Tibial nerve (tissue), 4 donors: ENCODE measurements around the gene SYNPO. TPM values are rescaled to one million over a fixed set of nuclear protein-coding genes. Genes with fewer than 3 reads are reported as not detected.

ENCODE experiments used
- DNase-seq, 2 donors: peaks; one replicate each; pipeline ENCODE4 v3.0.0-alpha.2; 2019; ENCODE audit warnings: low spot score in 2 of 2
- H3K27ac ChIP-seq, 4 donors: fragments of 200-600 bp; sonication (generic) in 3 of 4; one replicate each; pipeline ENCODE4 v1.5.1; 2017 to 2019; ENCODE audit warnings: mild to moderate bottlenecking in 1 of 4
- H3K27me3 ChIP-seq, 2 donors: fragments of 200-600 bp; sonication (generic) in 1 of 2; one replicate each; pipeline versions ENCODE4 v1.5.1 to v1.6.0; 2017 to 2019
- H3K36me3 ChIP-seq, 3 donors: fragments of 200-600 bp; sonication (generic); one replicate each; pipeline ENCODE4 v1.5.1; 2018 to 2019
- H3K4me1 ChIP-seq, 4 donors: fragments of 200-600 bp; sonication (generic) in 3 of 4; one replicate each; pipeline ENCODE4 v1.5.1; 2017 to 2019
- H3K4me3 ChIP-seq, 4 donors: fragments of 200-600 bp; sonication (generic) in 3 of 4; one replicate each; pipeline ENCODE4 v1.5.1; 2017 to 2019; ENCODE audit warnings: mild to moderate bottlenecking in 1 of 4, moderate library complexity in 1 of 4
- H3K9me3 ChIP-seq, 4 donors: fragments of 200-600 bp; sonication (generic) in 3 of 4; one replicate each; pipeline ENCODE4 v1.5.1; 2017 to 2019
- EP300 ChIP-seq, 2 donors: sonication (generic); formaldehyde crosslinking; IDR thresholded peaks; one replicate each; pipeline ENCODE4 v1.6.1; 2017; ENCODE audit warnings: antibody characterized with exemption in 2 of 2, mild to moderate bottlenecking in 1 of 2
- POLR2A ChIP-seq, 2 donors: fragments of 450-650 bp; IDR thresholded peaks; one replicate each; pipeline ENCODE4 v1.6.1; 2017; ENCODE audit warnings: antibody characterized with exemption in 2 of 2, mild to moderate bottlenecking in 2 of 2, moderate library complexity in 2 of 2
- WGBS, 2 donors: methylation state at CpG; one replicate each; pipeline ENCODE4 v1.1.5; 2018; 5-methylcytosine and 5-hydroxymethylcytosine counted together
- total RNA-seq, 4 donors: library from RNA; depleted of rRNA; stranded (reverse); fragments of >200 nt; gene quantifications; one replicate each; pipeline ENCODE4 v1.1.0, GENCODE V29; 2016
- TF ChIP-seq, protein P1 (sequence below), 5 experiments: fragments of 200-600 bp in 3 of 5; fragments of 450-650 bp in 2 of 5; sonication (generic) in 3 of 5; IDR thresholded peaks; one replicate each; pipeline ENCODE4 v1.5.1; 2016 to 2019; ENCODE audit warnings: antibody characterized with exemption in 5 of 5, mild to moderate bottlenecking in 3 of 5, moderate library complexity in 2 of 5

The SYNPO gene
- total RNA-seq, 4 donors from 2014 or later: 58.4 to 71.5 (median 63.5) TPM

DNA sequence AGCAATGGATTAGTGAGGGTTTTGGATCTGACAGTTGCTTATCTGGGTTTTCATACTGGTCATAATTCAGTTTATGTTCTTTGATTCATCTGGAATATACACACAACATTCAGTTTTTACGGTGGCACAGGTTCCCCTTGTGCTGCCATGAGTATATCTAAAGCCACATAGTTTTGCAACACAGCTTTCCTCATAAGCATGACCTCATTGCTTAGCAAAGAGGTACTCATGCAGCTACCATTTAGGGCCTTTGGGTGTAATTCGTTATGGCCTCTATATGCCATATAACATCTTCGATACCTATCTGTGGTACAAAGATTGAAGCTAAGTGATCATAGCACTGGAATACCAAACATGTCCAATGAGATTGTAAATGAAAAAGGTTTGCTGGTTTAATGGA is 63.3 kb downstream of the SYNPO start:
- peaks cover 0 to 20% (median 8%) of the 10 kb centered on the region in 4 donors for H3K4me1 ChIP-seq
- 78 to 89% methylated on average over 3 of the region's 3 CpGs for WGBS, 2 donors
- no peak for DNase-seq
- H3K36me3 ChIP-seq: peaks cover 0 to 17% (median 8%) of the 10 kb centered on the region in 3 donors
- H3K4me3 ChIP-seq: no peak overlapping the region
- no peaks in the 10 kb centered on the region for H3K9me3 ChIP-seq
- TF ChIP-seq, protein P1, sequence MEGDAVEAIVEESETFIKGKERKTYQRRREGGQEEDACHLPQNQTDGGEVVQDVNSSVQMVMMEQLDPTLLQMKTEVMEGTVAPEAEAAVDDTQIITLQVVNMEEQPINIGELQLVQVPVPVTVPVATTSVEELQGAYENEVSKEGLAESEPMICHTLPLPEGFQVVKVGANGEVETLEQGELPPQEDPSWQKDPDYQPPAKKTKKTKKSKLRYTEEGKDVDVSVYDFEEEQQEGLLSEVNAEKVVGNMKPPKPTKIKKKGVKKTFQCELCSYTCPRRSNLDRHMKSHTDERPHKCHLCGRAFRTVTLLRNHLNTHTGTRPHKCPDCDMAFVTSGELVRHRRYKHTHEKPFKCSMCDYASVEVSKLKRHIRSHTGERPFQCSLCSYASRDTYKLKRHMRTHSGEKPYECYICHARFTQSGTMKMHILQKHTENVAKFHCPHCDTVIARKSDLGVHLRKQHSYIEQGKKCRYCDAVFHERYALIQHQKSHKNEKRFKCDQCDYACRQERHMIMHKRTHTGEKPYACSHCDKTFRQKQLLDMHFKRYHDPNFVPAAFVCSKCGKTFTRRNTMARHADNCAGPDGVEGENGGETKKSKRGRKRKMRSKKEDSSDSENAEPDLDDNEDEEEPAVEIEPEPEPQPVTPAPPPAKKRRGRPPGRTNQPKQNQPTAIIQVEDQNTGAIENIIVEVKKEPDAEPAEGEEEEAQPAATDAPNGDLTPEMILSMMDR (IDR thresholded peaks at IDR 0.05): no peak
- TF ChIP-seq POLR2A (IDR thresholded peaks at IDR 0.05): no peak
- no peak for TF ChIP-seq EP300 (IDR thresholded peaks at IDR 0.05)
- H3K27me3 ChIP-seq: no peaks in the 10 kb centered on the region
- no peak overlapping the region for H3K27ac ChIP-seq

DNA sequence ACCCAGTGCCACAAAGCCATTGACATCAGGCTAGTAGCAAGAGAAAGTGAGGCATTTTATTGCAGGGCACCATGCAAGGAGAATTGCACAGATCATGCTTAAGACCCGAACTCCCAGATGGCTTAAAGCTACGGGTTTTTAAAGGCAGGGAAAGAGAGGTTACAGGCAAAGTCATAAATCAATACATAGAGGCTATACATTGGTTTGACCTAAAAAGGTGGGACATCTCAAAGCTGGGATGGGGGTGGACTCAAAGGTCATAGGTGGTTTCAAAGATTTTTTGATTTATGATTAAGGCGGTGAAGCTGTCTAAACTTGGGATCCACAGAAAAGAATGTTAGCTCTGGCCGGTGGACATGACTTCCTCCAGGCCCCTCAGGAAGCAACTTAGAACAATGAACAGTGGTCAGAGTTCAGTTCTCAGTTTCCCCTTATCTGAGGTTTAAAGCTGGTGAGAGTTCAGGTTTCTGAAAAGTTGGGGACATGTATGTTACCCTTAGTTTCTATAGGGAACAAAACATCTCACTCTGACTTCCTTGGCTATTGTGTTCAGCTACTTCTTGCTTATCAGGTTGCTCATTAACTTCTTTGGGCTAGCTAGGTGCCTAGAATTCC is 66.4 kb downstream of the SYNPO start:
- TF ChIP-seq EP300 (IDR thresholded peaks at IDR 0.05): no peak
- TF ChIP-seq, protein P1 (IDR thresholded peaks at IDR 0.05): no peak
- TF ChIP-seq POLR2A (IDR thresholded peaks at IDR 0.05): no peak
- no peaks in the 10 kb centered on the region for H3K4me1 ChIP-seq
- H3K27me3 ChIP-seq: no peaks in the 10 kb centered on the region
- WGBS, 2 donors: 51 to 63% methylated on average over 4 of the region's 4 CpGs
- no peak overlapping the region for H3K27ac ChIP-seq
- no peaks in the 10 kb centered on the region for H3K9me3 ChIP-seq
- H3K36me3 ChIP-seq: peaks cover 0 to 44% (median 11%) of the 10 kb centered on the region in 3 donors
- DNase-seq: no peak
- H3K4me3 ChIP-seq: no peak overlapping the region

Other genes starting within 250 kb of the SYNPO start
- 1,000 to 10,000 TPM in 1 of 4 donors, 100 to 1,000 TPM in 3; 309 to 1,049 (median 557) TPM for gene CD74, start 227.8 kb upstream of the SYNPO start, total RNA-seq
- gene RPS14, start 190.9 kb upstream of the SYNPO start, total RNA-seq: 1,000 to 10,000 TPM; 2,328 to 3,623 (median 2,710) TPM
- gene NDST1, start 132.5 kb upstream of the SYNPO start, total RNA-seq: 100 to 1,000 TPM in 2 of 4 donors, 10 to 100 TPM in 2; 53.2 to 137 (median 104) TPM
- 1 to 10 TPM in 3 of 4 donors, under 1 TPM in 1; 0.30 to 9.0 (median 4.6) TPM for gene MYOZ3, start 20.6 kb downstream of the SYNPO start, total RNA-seq
- 10 to 100 TPM; 24.7 to 41.6 (median 33.2) TPM for gene RBM22, start 60.4 kb downstream of the SYNPO start, total RNA-seq
- 10 to 100 TPM; 38.0 to 80.2 (median 63.4) TPM for gene DCTN4, start 118.4 kb downstream of the SYNPO start, total RNA-seq
- gene SMIM3, start 138.1 kb downstream of the SYNPO start, total RNA-seq: 10 to 100 TPM; 33.0 to 54.3 (median 38.3) TPM
- gene IRGM, start 205.9 kb downstream of the SYNPO start, total RNA-seq: not detected